NCI-H82 treated with DMSO at 0.1 percent for 48 hours (cell line): Measurements from ENCODE around the gene SH3YL1.
"Not testable (repeated sequence)": the region's sequence is repeated elsewhere in the genome, so short reads cannot be mapped to it uniquely, and the experiment has no call there.

Source experiments
- DNase-seq: peaks from one replicate; lab custom pipeline; 2025; ENCODE audit not compliant: unreplicated experiment; lab: John Stamatoyannopoulos, UW

SH3YL1 gene

GRCh38 chr2:184695-185094 lies 79.1 kb downstream of the SH3YL1 start:
- DNase-seq = no peak

- no peak for DNase-seq
Measured at GRCh38 chr2:182509-183122, 81.2 kb downstream of the SH3YL1 start.

GRCh38 chr2:180311-180710 lies 83.5 kb downstream of the SH3YL1 start:
- no peak for DNase-seq

GRCh38 chr2:179886-180285 lies 83.9 kb downstream of the SH3YL1 start:
- no peak for DNase-seq

- DNase-seq = no peak
Measured at GRCh38 chr2:177733-178132, 86.1 kb downstream of the SH3YL1 start.

- DNase-seq = no peak
Measured at GRCh38 chr2:176917-177316, 86.9 kb downstream of the SH3YL1 start.

- no peak for DNase-seq
Measured at GRCh38 chr2:175880-176820, 87.7 kb downstream of the SH3YL1 start.

GRCh38 chr2:175161-175786 lies 88.6 kb downstream of the SH3YL1 start:
- DNase-seq = no peak

- DNase-seq = not testable (repeated sequence)
Measured at GRCh38 chr2:172120-172519, 91.7 kb downstream of the SH3YL1 start.

- DNase-seq = no peak
Measured at GRCh38 chr2:169741-170140, 94.1 kb downstream of the SH3YL1 start.
